HG03025 (cell line): ENCODE measurements around the gene STON2.
"Not testable (repeated sequence)": the region's sequence is repeated elsewhere in the genome, so short reads cannot be mapped to it uniquely, and the experiment has no call there.

Source experiments
- ATAC-seq: cut with Tn5 transposase; IDR thresholded peaks from one replicate; pipeline ENCODE4 v1.9.1; 2021; ENCODE audit warnings: mild to moderate bottlenecking, moderate library complexity; ENCODE audit not compliant: unreplicated experiment, low FRiP score

STON2 gene

DNA sequence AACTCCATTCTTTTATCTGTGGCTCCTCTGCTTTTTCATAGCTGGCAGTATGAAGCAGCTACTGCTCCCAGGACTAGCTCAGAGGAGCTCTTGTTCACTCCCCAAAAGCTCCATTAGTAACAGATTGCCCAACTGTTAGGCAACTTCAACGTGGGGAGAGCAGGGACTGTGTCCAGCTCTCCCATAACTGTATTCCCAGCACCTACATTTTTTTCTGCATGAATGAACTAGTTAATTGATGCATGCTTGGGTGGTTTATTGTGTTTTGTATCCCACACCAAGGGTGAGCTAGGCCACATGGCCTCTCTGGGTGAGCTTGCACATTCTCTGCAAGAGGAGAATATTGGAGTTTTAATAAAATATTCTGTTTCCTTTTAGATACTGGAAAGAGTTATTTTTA lies 15.2 kb downstream of the STON2 start:
- ATAC-seq = no peak

DNA sequence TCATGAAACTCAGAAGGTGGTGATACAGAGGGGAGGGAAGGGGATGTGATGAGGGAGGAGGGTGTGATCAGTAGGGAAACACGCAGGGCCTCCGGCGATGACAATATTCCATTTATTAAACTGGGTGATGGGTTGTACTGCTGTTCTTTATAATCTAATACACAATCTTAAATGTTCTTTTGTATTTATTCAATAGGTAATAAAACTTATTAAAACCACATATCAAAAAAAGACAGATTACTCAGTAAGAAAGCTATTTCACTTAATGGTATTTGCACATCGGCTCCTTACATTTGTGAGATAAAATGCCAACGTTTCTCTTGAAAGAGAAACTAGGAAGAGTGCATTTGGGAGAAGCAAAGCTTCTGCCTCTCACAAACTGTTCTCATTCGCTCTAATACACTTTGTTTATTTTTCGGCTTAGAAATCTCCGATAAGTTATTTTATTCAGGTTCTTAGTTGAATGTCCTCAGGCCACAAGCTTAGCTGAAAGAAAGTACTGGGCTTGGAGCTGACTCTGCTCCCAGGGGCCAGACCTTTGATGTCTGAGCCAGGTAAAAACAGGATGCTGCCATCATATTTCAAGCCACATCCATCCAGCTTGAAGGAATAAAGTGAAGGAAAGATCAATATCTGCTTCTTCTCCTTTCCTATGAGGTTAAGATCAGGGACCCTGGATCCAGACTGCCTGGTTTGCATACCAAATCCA lies 17.5 kb downstream of the STON2 start:
- no peak for ATAC-seq

DNA sequence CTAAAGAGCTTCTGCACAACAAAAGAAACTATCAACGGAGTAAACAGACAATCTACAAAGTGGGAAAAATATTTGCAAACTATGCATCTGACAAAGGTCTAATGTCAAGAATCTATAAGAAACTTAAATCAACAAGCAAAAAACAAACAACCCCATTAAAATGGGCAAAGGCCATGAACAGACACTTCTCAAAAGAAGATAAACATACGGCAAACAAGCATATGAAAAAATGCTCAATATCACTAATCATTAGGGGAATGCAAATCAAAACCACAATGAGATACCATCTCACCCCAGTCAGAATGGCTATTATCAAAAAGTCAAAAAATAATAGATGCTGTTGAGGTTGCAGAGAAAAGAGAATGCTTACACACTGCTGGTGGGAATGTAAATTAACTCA lies 20.1 kb downstream of the STON2 start:
- not testable (repeated sequence) for ATAC-seq

GRCh38 chr14:81371802-81372201 lies 28.3 kb downstream of the STON2 start:
- ATAC-seq = no peak

- no peak for ATAC-seq
These were observed 32.6 kb downstream of the STON2 start for GRCh38 chr14:81367563-81367962.

DNA sequence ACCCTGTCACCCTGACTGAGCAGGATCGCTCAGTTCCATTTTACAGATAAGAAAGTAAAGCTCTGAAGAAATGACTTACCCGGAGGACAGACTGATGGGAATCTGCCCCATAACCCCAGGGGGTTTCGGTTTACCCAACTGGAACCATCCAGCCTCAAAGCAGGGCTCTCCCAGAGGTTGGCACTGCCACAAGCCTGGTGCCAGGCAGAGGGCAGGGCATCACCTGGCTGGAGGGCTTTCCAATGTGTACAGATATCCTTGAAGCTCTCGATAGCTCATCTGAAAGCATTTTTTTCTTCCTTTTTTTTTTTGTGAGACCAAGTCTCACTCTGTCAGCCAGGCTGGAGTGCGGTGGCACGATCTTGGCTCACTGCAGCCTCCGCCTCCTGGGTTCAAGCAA lies 33.2 kb downstream of the STON2 start:
- no peak for ATAC-seq

DNA sequence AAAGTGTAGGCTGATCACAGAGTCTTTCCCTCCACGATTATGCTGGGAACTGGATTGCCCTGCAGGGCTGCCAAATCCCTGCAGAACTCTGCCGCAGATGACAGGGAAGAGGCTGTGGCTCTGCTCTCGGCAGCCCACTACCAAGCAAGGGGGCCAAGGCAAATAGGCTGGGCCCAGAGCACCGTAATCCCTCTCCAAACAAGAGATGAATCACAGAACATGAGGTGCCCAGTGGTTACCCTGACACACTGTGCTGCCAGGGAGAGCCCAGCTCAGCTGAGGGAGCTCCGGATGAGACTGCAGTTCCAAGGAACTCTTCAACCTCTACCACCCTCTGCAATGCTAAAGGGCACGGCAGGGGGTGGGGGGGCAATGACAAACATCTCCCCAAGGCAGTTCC lies 33.9 kb downstream of the STON2 start:
- no peak for ATAC-seq

DNA sequence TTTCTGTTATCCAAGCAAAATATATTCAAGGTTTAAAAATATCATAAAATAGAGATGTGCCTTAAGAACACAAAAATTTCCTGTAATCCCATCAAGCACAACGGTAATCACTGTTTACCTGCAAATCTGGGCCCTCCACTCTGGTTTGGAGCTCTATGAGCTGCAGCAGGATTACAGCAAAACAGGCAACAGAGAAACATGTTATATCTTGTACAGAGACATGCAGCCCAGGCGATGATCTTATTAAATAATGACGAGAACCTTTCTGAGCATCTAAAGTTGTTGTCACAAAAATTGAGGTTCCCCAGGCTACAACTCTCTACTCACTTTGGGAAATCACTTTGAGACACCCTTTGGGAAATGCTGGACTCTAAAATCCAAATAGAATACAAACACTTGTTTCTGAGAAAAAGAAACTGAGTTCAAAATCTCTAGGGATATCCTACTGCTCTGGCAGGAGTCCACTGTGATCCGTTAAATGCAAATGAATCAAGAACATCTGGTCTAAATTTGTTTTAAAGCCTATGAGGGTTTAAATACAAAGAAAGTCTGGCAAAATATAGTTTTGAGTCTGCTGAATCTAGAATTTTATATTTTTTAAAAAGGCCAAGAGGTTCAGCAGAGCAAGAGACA lies 36.3 kb downstream of the STON2 start:
- ATAC-seq = no peak

- ATAC-seq = no peak
These were observed 46.3 kb downstream of the STON2 start for GRCh38 chr14:81353691-81354323.

DNA sequence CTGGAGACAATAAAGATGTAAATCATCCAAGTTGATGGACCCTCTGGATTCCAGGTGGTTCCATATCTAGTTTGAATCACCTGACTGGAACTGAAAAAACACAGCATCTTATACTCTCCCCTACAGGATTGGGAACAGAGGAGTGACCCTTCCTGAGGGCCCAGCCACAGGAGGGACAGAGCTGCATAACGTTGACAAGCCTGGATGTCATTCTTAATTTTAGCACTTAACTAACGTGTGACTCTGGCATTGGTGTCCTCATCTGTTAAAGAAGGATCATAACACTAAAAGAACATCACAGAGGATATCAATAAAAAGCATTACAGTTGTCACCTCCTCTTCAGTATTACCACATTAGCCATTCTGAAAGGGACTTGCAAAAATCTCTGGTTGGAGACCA lies 47.7 kb downstream of the STON2 start:
- ATAC-seq = no peak

DNA sequence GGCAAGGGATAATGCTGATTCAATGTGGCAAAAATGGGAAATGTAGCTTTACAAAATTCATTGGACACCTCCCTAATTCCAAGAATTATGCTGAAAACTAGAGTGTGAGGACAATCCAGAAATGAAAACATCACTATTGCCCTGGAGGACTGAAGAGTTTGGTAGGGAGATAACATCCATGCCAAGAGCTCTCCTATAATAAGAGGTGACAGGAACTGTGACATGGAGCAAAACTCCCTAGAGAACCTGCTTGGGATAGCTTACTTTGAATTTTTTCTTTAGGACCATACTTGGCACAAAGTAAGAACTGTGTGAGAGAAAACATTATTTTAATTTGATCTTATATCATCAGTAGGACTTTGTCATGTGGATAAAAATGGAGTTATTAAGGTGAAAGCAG lies 48.9 kb downstream of the STON2 start:
- ATAC-seq = no peak

- no peak for ATAC-seq
These were observed 49.6 kb downstream of the STON2 start for GRCh38 chr14:81350344-81351130.

- no peak for ATAC-seq
These were observed 52.1 kb downstream of the STON2 start for GRCh38 chr14:81348061-81348460.

DNA sequence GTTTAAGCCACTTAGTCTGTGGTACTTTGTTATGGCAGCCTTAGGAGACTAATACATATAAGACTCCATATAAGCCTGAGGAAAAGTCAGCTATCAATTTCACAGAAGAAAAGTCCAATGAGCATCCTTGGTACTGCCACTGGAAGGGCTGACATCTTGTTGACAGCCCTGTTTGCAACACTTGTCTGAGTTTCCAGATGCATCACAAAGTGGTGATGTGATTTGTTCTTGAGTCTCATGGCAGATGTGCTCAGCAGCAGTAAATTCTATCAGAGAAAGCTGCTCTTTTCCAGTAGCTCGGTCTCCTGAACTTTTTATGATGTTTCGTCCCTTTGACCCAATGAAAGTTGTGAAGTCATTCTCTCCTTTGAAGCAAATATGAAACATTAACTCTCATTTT lies 54.3 kb downstream of the STON2 start:
- no peak for ATAC-seq

- no peak for ATAC-seq
These were observed 55.5 kb downstream of the STON2 start for GRCh38 chr14:81344481-81345160.

- ATAC-seq = no peak
These were observed 56.4 kb downstream of the STON2 start for GRCh38 chr14:81343701-81344100.

GRCh38 chr14:81342850-81343580 lies 57.1 kb downstream of the STON2 start:
- ATAC-seq = no peak

- ATAC-seq = no peak
These were observed 58.3 kb downstream of the STON2 start for GRCh38 chr14:81341781-81342180.

DNA sequence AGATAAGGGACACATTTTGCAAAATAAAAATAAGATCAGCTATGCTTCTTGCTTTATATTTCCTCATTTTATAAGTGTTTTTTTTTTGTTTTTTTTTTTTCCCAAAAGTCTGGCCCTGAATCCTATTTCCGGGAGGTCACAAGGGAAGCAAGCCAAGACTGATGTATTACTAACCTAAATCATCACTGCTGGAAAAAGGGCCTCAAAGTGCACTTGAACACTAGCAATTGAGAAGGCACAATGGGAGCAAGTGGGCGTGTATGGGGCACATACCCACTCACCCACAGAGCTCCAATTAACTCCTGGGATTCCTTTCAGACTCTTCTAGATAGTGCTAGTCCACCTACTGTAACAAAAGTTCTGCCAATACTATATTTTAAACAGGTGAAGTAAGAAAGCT lies 58.8 kb downstream of the STON2 start:
- ATAC-seq = no peak

DNA sequence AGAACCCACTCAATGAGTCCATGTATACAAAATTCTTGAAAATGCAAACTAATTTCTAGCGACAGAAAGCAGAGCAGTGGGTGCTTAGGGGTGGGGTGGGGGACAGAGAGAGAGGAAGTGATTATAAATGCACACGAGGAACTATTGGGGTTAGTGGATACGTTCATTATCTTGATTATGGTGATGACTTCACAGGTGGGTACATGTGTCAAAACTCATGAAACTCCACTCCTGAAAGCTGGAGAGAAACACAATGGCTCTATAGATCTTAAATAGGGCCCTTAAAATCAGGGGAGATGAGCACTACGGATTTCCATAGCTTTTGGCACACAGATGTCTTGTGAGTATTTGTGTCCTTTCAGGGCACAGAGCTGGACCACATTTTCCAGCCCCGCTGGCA lies 59.9 kb downstream of the STON2 start:
- no peak for ATAC-seq
